Raji (cell line): Measurements from ENCODE around the gene EPHB3.

Experiments
- POLR2A ChIP-seq: IDR thresholded peaks from 2 replicates; pipeline ENCODE4 v1.6.1; 2011; ENCODE audit warnings: low read depth, low read length, control low read depth; ENCODE audit not compliant: insufficient read depth

Gene EPHB3

GRCh38 chr3:184567946-184568559 lies 6.5 kb downstream of the EPHB3 start:
- TF ChIP-seq POLR2A = no peak

- no peak for TF ChIP-seq POLR2A
These were observed 7.0 kb downstream of the EPHB3 start for GRCh38 chr3:184568560-184568923.

GRCh38 chr3:184568924-184569829 lies 7.6 kb downstream of the EPHB3 start:
- TF ChIP-seq POLR2A = no peak

- TF ChIP-seq POLR2A = no peak
These were observed 8.4 kb downstream of the EPHB3 start for GRCh38 chr3:184570035-184570434.

GRCh38 chr3:184570489-184570888 lies 8.9 kb downstream of the EPHB3 start:
- no peak for TF ChIP-seq POLR2A

- no peak for TF ChIP-seq POLR2A
These were observed 10.3 kb downstream of the EPHB3 start for GRCh38 chr3:184571750-184572377.

- no peak for TF ChIP-seq POLR2A
These were observed 11.2 kb downstream of the EPHB3 start for GRCh38 chr3:184572633-184573270.

- TF ChIP-seq POLR2A = no peak
These were observed 13.2 kb downstream of the EPHB3 start for GRCh38 chr3:184574515-184575417.

- TF ChIP-seq POLR2A = no peak
These were observed 14.1 kb downstream of the EPHB3 start for GRCh38 chr3:184575701-184576100.

- TF ChIP-seq POLR2A = no peak
These were observed 15.1 kb downstream of the EPHB3 start for GRCh38 chr3:184576457-184577240.

- TF ChIP-seq POLR2A = no peak
These were observed 16.0 kb downstream of the EPHB3 start for GRCh38 chr3:184577546-184577945.

GRCh38 chr3:184578218-184578617 lies 16.6 kb downstream of the EPHB3 start:
- TF ChIP-seq POLR2A = no peak

GRCh38 chr3:184578822-184579221 lies 17.2 kb downstream of the EPHB3 start:
- TF ChIP-seq POLR2A = no peak

GRCh38 chr3:184579513-184579912 lies 17.9 kb downstream of the EPHB3 start:
- no peak for TF ChIP-seq POLR2A
